Stimulated activated CD8-positive, alpha-beta memory T cell treated with anti-CD3 and anti-CD28 coated beads, Interleukin-15, amount 100 ng/mL, for 48 hours (primary cell): ENCODE measurements around the gene RELN.
"Not testable (repeated sequence)": the region's sequence is repeated elsewhere in the genome, so short reads cannot be mapped to it uniquely, and the experiment has no call there.

Experiments
- DNase-seq, 2 donors: peaks; one replicate each; pipeline ENCODE4 v3.0.0-alpha.2; 2020; ENCODE audit warnings: low read depth in 2 of 2

The RELN gene

GRCh38 chr7:103793614-103794013, 195.8 kb downstream of the RELN start:
- DNase-seq = no peak

- no peak for DNase-seq
Observed at GRCh38 chr7:103791894-103792293, 197.6 kb downstream of the RELN start.

GRCh38 chr7:103787041-103787440, 202.4 kb downstream of the RELN start:
- not testable (repeated sequence) for DNase-seq

- DNase-seq = no peak
Observed at GRCh38 chr7:103784646-103785286, 204.7 kb downstream of the RELN start.

- DNase-seq = no peak
Observed at GRCh38 chr7:103781409-103781808, 208.0 kb downstream of the RELN start.

- not testable (repeated sequence) for DNase-seq
Observed at GRCh38 chr7:103780561-103780960, 208.9 kb downstream of the RELN start.

- DNase-seq = no peak
Observed at GRCh38 chr7:103777440-103777839, 212.0 kb downstream of the RELN start.

GRCh38 chr7:103773726-103774125, 215.7 kb downstream of the RELN start:
- no peak for DNase-seq

- no peak for DNase-seq
Observed at GRCh38 chr7:103772171-103772773, 217.2 kb downstream of the RELN start.

GRCh38 chr7:103771294-103771693, 218.2 kb downstream of the RELN start:
- DNase-seq = no peak

GRCh38 chr7:103766660-103767059, 222.8 kb downstream of the RELN start:
- no peak for DNase-seq

GRCh38 chr7:103765901-103766300, 223.6 kb downstream of the RELN start:
- no peak for DNase-seq

GRCh38 chr7:103764901-103765300, 224.6 kb downstream of the RELN start:
- DNase-seq = no peak

- no peak for DNase-seq
Observed at GRCh38 chr7:103762877-103763276, 226.6 kb downstream of the RELN start.

GRCh38 chr7:103762065-103762760, 227.2 kb downstream of the RELN start:
- DNase-seq = no peak

GRCh38 chr7:103752995-103753394, 236.5 kb downstream of the RELN start:
- no peak for DNase-seq

GRCh38 chr7:103751311-103751880, 238.1 kb downstream of the RELN start:
- no peak for DNase-seq

GRCh38 chr7:103748680-103749079, 240.8 kb downstream of the RELN start:
- DNase-seq = no peak

- no peak for DNase-seq
Observed at GRCh38 chr7:103735377-103735776, 254.1 kb downstream of the RELN start.

- no peak for DNase-seq
Observed at GRCh38 chr7:103731169-103731568, 258.3 kb downstream of the RELN start.

- no peak for DNase-seq
Observed at GRCh38 chr7:103729026-103729425, 260.4 kb downstream of the RELN start.

GRCh38 chr7:103727982-103728610, 261.4 kb downstream of the RELN start:
- DNase-seq = no peak
